Parathyroid adenoma (tissue), 2 donors: Measurements from ENCODE around the gene TRIM28.

ENCODE experiments used
- H2AFZ ChIP-seq: fragments of 300-600 bp; sonication (generic); one replicate; pipeline ENCODE4 v1.7.0; 2017; ENCODE audit warnings: antibody characterized with exemption, mild to moderate bottlenecking
- H3K27ac ChIP-seq: fragments of 300-600 bp; sonication (generic); one replicate; pipeline ENCODE4 v1.7.0; 2017
- H3K27me3 ChIP-seq: fragments of 300-600 bp; sonication (generic); one replicate; pipeline ENCODE4 v1.7.0; 2017; ENCODE audit warnings: low read length; ENCODE audit not compliant: control insufficient read depth, insufficient read depth
- H3K36me3 ChIP-seq: fragments of 300-600 bp; sonication (generic); one replicate; pipeline ENCODE4 v1.7.0; 2017; ENCODE audit warnings: low read length; ENCODE audit not compliant: control insufficient read depth, insufficient read depth
- H3K4me1 ChIP-seq: fragments of 300-600 bp; sonication (generic); one replicate; pipeline ENCODE4 v1.7.0; 2017; ENCODE audit warnings: control low read depth
- H3K4me2 ChIP-seq: fragments of 300-600 bp; sonication (generic); one replicate; pipeline ENCODE4 v1.7.0; 2017; ENCODE audit warnings: low read length
- H3K4me3 ChIP-seq: fragments of 300-600 bp; sonication (generic); one replicate; pipeline ENCODE4 v1.7.0; 2017; ENCODE audit warnings: low read depth, low read length
- H3K79me2 ChIP-seq: fragments of 300-600 bp; sonication (generic); one replicate; pipeline ENCODE4 v1.7.0; 2017; ENCODE audit warnings: control low read depth
- H3K9ac ChIP-seq: fragments of 300-600 bp; sonication (generic); one replicate; pipeline ENCODE4 v1.7.0; 2017; ENCODE audit warnings: mild to moderate bottlenecking
- H3K9me3 ChIP-seq: fragments of 300-600 bp; sonication (generic); one replicate; pipeline ENCODE4 v1.7.0; 2017; ENCODE audit warnings: low read length; ENCODE audit not compliant: control insufficient read depth
- CTCF ChIP-seq: fragments of 300-600 bp; sonication (generic); IDR thresholded peaks from one replicate; pipeline ENCODE4 v1.7.0; 2017; ENCODE audit warnings: antibody characterized with exemption, mild to moderate bottlenecking
- donor health status: primary hyperparathyroidism.

TRIM28 gene

GRCh38 chr19:58529405-58529804 lies 14.5 kb upstream of the TRIM28 start:
- Histone ChIP-seq H3K27ac (no peak overlapping the region), H3K79me2 (no peaks in the 10 kb centered on the region), H3K9ac (no peak overlapping the region), H3K4me2 (no peak overlapping the region), H3K27me3 (no peaks in the 10 kb centered on the region), H3K4me3 (no peak overlapping the region), H3K4me1 (no peaks in the 10 kb centered on the region), H3K9me3 (no peaks in the 10 kb centered on the region), H2AFZ (no peak overlapping the region), H3K36me3 (no peaks in the 10 kb centered on the region)
- no peak for TF ChIP-seq CTCF

GRCh38 chr19:58531034-58531840 lies 12.6 kb upstream of the TRIM28 start:
- no peak overlapping the region for H3K27ac ChIP-seq
- H3K36me3 ChIP-seq = no peaks in the 10 kb centered on the region
- H2AFZ ChIP-seq = no peak overlapping the region
- no peak for TF ChIP-seq CTCF
- no peak overlapping the region for H3K4me3 ChIP-seq
- H3K4me2 ChIP-seq = no peak overlapping the region
- H3K9me3 ChIP-seq = no peaks in the 10 kb centered on the region
- no peaks in the 10 kb centered on the region for H3K27me3 ChIP-seq
- no peak overlapping the region for H3K9ac ChIP-seq
- H3K4me1 ChIP-seq = no peaks in the 10 kb centered on the region
- H3K79me2 ChIP-seq = no peaks in the 10 kb centered on the region

GRCh38 chr19:58535857-58536256 lies 8.0 kb upstream of the TRIM28 start:
- no peaks in the 10 kb centered on the region for H3K27me3 ChIP-seq
- no peak for TF ChIP-seq CTCF

GRCh38 chr19:58536852-58537798 lies 6.7 kb upstream of the TRIM28 start:
- Histone ChIP-seq H3K9ac (no peak overlapping the region), H3K27ac (no peak overlapping the region), H3K4me2 (no peak overlapping the region), H3K9me3 (no peaks in the 10 kb centered on the region), H3K4me1 (no peaks in the 10 kb centered on the region), H3K36me3 (no peaks in the 10 kb centered on the region), H3K79me2 (no peaks in the 10 kb centered on the region), H3K4me3 (no peak overlapping the region), H3K27me3 (no peaks in the 10 kb centered on the region), H2AFZ (no peak overlapping the region)
- no peak for TF ChIP-seq CTCF

More at GRCh38 chr19:58535857-58536256, 8.0 kb upstream of the TRIM28 start:
- Histone ChIP-seq H3K4me3 (no peak overlapping the region), H3K9me3 (no peaks in the 10 kb centered on the region), H3K9ac (no peak overlapping the region), H3K79me2 (no peaks in the 10 kb centered on the region), H3K27ac (no peak overlapping the region), H3K36me3 (no peaks in the 10 kb centered on the region), H3K4me1 (no peaks in the 10 kb centered on the region), H2AFZ (no peak overlapping the region), H3K4me2 (no peak overlapping the region)
